Parathyroid adenoma (tissue), 2 donors: ENCODE measurements around the gene LUC7L.

Experiments
- H2AFZ ChIP-seq: fragments of 300-600 bp; sonication (generic); one replicate; pipeline ENCODE4 v1.7.0; 2017; ENCODE audit warnings: antibody characterized with exemption, mild to moderate bottlenecking
- H3K27ac ChIP-seq: fragments of 300-600 bp; sonication (generic); one replicate; pipeline ENCODE4 v1.7.0; 2017
- H3K27me3 ChIP-seq: fragments of 300-600 bp; sonication (generic); one replicate; pipeline ENCODE4 v1.7.0; 2017; ENCODE audit warnings: low read length; ENCODE audit not compliant: control insufficient read depth, insufficient read depth
- H3K36me3 ChIP-seq: fragments of 300-600 bp; sonication (generic); one replicate; pipeline ENCODE4 v1.7.0; 2017; ENCODE audit warnings: low read length; ENCODE audit not compliant: control insufficient read depth, insufficient read depth
- H3K4me1 ChIP-seq: fragments of 300-600 bp; sonication (generic); one replicate; pipeline ENCODE4 v1.7.0; 2017; ENCODE audit warnings: control low read depth
- H3K4me2 ChIP-seq: fragments of 300-600 bp; sonication (generic); one replicate; pipeline ENCODE4 v1.7.0; 2017; ENCODE audit warnings: low read length
- H3K4me3 ChIP-seq: fragments of 300-600 bp; sonication (generic); one replicate; pipeline ENCODE4 v1.7.0; 2017; ENCODE audit warnings: low read depth, low read length
- H3K79me2 ChIP-seq: fragments of 300-600 bp; sonication (generic); one replicate; pipeline ENCODE4 v1.7.0; 2017; ENCODE audit warnings: control low read depth
- H3K9ac ChIP-seq: fragments of 300-600 bp; sonication (generic); one replicate; pipeline ENCODE4 v1.7.0; 2017; ENCODE audit warnings: mild to moderate bottlenecking
- H3K9me3 ChIP-seq: fragments of 300-600 bp; sonication (generic); one replicate; pipeline ENCODE4 v1.7.0; 2017; ENCODE audit warnings: low read length; ENCODE audit not compliant: control insufficient read depth
- TF ChIP-seq, protein P1 (sequence below): fragments of 300-600 bp; sonication (generic); IDR thresholded peaks from one replicate; pipeline ENCODE4 v1.7.0; 2017; ENCODE audit warnings: antibody characterized with exemption, mild to moderate bottlenecking
- donor health status: primary hyperparathyroidism.

Gene LUC7L

DNA sequence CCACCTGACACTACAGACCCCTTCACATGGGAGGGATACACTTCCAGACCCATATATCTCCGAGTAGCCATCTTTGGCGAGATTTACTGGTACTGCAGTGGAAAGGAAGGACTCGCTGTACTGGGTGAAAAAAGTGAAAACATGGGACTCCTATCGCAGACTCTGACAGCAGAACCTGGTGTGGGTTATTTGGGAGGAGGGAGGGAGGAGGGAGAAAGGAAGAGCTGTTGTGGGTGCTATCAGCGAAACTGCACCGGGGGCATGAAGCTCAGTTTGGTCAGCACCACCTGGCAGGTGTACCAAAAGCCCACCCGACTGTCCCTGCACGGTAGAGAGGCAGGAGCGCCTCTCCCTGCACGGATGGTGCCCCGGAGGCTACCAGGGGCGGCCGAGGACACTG lies 44.0 kb downstream of the LUC7L start:
- H3K4me1 ChIP-seq: peaks cover 9% of the 10 kb centered on the region
- no peaks in the 10 kb centered on the region for H3K9me3 ChIP-seq
- H2AFZ ChIP-seq: no peak overlapping the region
- H3K9ac ChIP-seq: no peak overlapping the region
- no peak overlapping the region for H3K27ac ChIP-seq
- H3K4me3 ChIP-seq: no peak overlapping the region
- no peaks in the 10 kb centered on the region for H3K79me2 ChIP-seq
- H3K36me3 ChIP-seq: no peaks in the 10 kb centered on the region
- TF ChIP-seq, protein P1, sequence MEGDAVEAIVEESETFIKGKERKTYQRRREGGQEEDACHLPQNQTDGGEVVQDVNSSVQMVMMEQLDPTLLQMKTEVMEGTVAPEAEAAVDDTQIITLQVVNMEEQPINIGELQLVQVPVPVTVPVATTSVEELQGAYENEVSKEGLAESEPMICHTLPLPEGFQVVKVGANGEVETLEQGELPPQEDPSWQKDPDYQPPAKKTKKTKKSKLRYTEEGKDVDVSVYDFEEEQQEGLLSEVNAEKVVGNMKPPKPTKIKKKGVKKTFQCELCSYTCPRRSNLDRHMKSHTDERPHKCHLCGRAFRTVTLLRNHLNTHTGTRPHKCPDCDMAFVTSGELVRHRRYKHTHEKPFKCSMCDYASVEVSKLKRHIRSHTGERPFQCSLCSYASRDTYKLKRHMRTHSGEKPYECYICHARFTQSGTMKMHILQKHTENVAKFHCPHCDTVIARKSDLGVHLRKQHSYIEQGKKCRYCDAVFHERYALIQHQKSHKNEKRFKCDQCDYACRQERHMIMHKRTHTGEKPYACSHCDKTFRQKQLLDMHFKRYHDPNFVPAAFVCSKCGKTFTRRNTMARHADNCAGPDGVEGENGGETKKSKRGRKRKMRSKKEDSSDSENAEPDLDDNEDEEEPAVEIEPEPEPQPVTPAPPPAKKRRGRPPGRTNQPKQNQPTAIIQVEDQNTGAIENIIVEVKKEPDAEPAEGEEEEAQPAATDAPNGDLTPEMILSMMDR: no peak
- H3K4me2 ChIP-seq: no peak overlapping the region
- no peaks in the 10 kb centered on the region for H3K27me3 ChIP-seq

DNA sequence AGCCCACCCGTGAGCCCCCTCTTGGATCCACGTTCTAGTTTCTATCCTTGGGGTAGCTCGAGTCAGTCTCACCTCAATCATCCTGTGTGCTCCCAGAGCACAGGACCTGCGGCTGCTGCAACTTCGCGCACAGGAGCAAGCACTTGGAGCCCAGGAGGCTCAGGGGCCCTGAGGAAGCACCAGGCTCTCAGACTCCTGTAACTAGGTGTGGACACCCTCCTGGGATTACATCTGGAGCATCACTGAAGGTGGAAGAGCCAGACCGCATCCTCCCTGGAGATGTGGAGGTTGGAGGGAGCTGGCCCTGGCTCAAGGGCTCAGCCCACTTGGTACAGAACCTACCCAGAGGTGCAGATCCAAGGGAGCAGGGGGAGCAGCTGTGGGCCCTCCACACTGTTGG lies 46.2 kb downstream of the LUC7L start:
- H3K27ac ChIP-seq: no peak overlapping the region
- H2AFZ ChIP-seq: no peak overlapping the region
- peaks cover 9% of the 10 kb centered on the region for H3K4me1 ChIP-seq
- TF ChIP-seq, protein P1: no peak
- peaks cover 1% of the 10 kb centered on the region for H3K27me3 ChIP-seq
- no peaks in the 10 kb centered on the region for H3K9me3 ChIP-seq
- H3K79me2 ChIP-seq: no peaks in the 10 kb centered on the region
- H3K4me2 ChIP-seq: no peak overlapping the region
- H3K9ac ChIP-seq: no peak overlapping the region
- no peak overlapping the region for H3K4me3 ChIP-seq
- no peaks in the 10 kb centered on the region for H3K36me3 ChIP-seq

DNA sequence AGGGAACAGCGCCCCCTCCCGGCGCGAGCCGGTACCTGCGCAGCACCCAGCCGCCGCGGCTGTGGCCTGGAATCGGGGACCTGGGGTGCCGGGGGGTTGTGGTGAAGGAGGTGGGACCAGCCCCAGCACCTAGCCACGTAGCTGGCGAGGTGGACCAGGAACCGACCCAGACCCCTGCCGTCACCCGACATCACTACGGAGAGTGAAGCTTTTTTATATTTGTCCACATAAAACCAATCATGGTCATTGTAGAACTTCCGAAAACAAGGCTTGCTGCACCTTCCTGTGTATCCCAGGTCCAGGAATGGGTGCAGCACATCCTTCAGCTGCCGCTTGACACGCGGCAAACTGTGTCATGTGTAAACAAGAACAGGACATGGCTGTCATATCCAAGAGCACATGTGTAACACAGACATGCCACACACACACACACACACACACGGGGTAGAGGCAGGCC lies 47.7 kb downstream of the LUC7L start:
- H3K9ac ChIP-seq: no peak overlapping the region
- TF ChIP-seq, protein P1: peak; percentile 94
- no peaks in the 10 kb centered on the region for H3K9me3 ChIP-seq
- H3K36me3 ChIP-seq: no peaks in the 10 kb centered on the region
- H3K4me2 ChIP-seq: no peak overlapping the region
- no peak overlapping the region for H2AFZ ChIP-seq
- peaks cover 9% of the 10 kb centered on the region for H3K4me1 ChIP-seq
- H3K27ac ChIP-seq: no peak overlapping the region
- no peaks in the 10 kb centered on the region for H3K79me2 ChIP-seq
- peaks cover 6% of the 10 kb centered on the region for H3K27me3 ChIP-seq
- H3K4me3 ChIP-seq: no peak overlapping the region

DNA sequence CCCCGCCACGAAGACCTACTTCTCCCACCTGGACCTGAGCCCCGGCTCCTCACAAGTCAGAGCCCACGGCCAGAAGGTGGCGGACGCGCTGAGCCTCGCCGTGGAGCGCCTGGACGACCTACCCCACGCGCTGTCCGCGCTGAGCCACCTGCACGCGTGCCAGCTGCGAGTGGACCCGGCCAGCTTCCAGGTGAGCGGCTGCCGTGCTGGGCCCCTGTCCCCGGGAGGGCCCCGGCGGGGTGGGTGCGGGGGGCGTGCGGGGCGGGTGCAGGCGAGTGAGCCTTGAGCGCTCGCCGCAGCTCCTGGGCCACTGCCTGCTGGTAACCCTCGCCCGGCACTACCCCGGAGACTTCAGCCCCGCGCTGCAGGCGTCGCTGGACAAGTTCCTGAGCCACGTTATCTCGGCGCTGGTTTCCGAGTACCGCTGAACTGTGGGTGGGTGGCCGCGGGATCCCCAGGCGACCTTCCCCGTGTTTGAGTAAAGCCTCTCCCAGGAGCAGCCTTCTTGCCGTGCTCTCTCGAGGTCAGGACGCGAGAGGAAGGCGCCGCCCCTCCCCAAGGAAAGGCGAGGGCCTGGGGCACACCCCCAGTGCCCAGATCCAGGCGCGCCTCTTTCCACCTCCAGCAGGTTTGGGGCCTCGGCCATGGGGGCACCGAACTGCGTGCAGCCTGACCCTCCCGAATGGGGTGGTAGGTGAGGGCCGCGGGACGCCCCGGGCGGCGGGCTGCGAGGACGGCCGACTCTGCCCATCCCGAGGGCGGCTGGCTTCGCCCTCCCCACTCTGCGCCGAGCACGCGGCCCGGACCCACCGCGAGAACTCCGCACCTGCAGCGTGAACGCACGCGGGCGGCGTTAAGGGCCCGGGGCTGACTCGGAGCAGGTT lies 48.3 kb downstream of the LUC7L start:
- H3K4me3 ChIP-seq: peak overlapping the region; percentile 27
- H3K9me3 ChIP-seq: no peaks in the 10 kb centered on the region
- H3K36me3 ChIP-seq: no peaks in the 10 kb centered on the region
- no peak overlapping the region for H3K27ac ChIP-seq
- H3K9ac ChIP-seq: no peak overlapping the region
- peaks cover 6% of the 10 kb centered on the region for H3K27me3 ChIP-seq
- H3K4me2 ChIP-seq: peak overlapping the region; percentile 55
- H3K79me2 ChIP-seq: no peaks in the 10 kb centered on the region
- TF ChIP-seq, protein P1: no peak
- H2AFZ ChIP-seq: peak overlapping the region; percentile 51
- peaks cover 9% of the 10 kb centered on the region for H3K4me1 ChIP-seq
